Mononuclear cell (primary cell): ENCODE results near the gene HECTD1. TPM values are rescaled to one million over a fixed set of nuclear protein-coding genes. Genes with fewer than 3 reads are reported as not detected.
"Not testable (repeated sequence)": the region's sequence is repeated elsewhere in the genome, so short reads cannot be mapped to it uniquely, and the experiment has no call there.

Experiments used
- H3K27me3 ChIP-seq: 2 replicates; pipeline ENCODE4 v1.6.0; 2011; ENCODE audit warnings: low read length, control low read depth; ENCODE audit not compliant: insufficient read depth
- H3K4me1 ChIP-seq: 2 replicates; pipeline ENCODE4 v1.5.1; 2011; ENCODE audit warnings: mild to moderate bottlenecking, low read length, control low read depth; ENCODE audit not compliant: insufficient read depth
- H3K4me3 ChIP-seq: 2 replicates; pipeline ENCODE4 v1.5.1; 2011; ENCODE audit warnings: mild to moderate bottlenecking, low read length, moderate library complexity
- H3K9me3 ChIP-seq: 2 replicates; pipeline ENCODE4 v1.5.1; 2011; ENCODE audit warnings: low read depth, mild to moderate bottlenecking, control low read depth, low read length
- total RNA-seq: library from RNA; depleted of rRNA; stranded (reverse); fragments of >200 nt; gene quantifications from one replicate; pipeline ENCODE4 v1.2.3, GENCODE V29; 2012

HECTD1 gene
- total RNA-seq, 1 donor: 236 TPM

DNA sequence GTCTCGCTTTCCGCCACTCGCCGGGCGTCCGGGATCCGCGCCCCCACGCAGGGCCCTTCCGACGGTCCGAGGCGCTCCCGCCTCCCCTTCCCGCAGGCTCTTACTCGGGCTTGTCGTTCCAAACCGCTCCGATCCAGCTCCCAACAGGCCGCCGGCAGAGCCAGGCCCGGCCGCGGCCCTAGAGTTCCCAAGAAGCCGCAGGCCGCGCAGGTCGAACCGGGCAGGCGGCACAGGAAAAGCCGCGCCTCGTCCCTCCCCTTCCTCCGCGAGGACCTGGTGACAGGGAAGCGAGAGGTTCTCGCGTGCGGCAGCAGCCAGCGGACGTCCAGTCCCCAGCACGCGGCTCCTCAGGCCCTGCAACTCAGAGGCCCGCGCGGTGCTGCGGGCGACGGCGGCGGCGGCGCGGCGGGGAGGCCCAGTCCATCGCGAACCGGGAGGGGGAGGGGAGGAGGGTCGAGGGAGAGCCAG is 272 bp downstream of the HECTD1 start:
- peak overlapping the region; percentile 88 for H3K4me3 ChIP-seq
- no peaks in the 10 kb centered on the region for H3K9me3 ChIP-seq
- H3K4me1 ChIP-seq: peaks cover 32% of the 10 kb centered on the region
- no peaks in the 10 kb centered on the region for H3K27me3 ChIP-seq

DNA sequence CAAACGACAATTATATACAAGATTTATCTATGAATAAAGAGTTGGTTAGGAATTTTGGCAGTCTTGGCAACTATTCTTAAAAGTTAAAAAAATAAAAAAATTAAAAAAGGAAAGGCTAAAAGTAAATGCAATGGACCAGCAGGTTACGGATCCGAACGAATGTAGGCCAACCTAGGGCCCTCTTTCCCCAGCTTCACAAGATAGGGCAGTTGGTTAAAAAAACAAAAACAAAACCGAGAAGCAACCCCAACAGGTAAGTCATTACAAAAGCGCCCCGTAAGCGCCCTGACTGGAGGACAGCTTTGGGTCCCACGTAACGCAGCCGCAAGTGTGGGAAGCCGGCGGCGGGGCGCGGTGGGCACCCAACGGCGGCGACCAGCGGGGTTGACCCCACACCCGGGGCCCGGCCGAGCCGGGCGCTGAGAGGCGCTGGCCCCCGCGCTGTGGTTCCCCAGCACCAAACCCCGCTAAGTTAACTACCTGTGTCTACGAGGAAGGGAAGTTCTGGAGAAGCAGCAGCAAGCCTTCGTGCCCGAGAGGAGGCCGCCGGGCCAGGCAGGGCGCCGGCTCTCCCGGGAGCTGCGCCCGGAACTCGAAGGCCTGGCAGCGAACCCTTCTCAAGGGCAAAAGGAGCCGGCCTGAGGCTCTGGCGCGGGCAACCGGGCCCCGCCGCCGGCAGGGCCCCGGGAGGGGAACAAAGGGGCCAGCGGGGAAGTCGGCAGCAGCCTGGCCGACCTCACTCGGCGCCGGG is 882 bp downstream of the HECTD1 start:
- H3K9me3 ChIP-seq: no peaks in the 10 kb centered on the region
- H3K4me1 ChIP-seq: peaks cover 32% of the 10 kb centered on the region
- H3K27me3 ChIP-seq: no peaks in the 10 kb centered on the region
- H3K4me3 ChIP-seq: peak overlapping the region; percentile 88

DNA sequence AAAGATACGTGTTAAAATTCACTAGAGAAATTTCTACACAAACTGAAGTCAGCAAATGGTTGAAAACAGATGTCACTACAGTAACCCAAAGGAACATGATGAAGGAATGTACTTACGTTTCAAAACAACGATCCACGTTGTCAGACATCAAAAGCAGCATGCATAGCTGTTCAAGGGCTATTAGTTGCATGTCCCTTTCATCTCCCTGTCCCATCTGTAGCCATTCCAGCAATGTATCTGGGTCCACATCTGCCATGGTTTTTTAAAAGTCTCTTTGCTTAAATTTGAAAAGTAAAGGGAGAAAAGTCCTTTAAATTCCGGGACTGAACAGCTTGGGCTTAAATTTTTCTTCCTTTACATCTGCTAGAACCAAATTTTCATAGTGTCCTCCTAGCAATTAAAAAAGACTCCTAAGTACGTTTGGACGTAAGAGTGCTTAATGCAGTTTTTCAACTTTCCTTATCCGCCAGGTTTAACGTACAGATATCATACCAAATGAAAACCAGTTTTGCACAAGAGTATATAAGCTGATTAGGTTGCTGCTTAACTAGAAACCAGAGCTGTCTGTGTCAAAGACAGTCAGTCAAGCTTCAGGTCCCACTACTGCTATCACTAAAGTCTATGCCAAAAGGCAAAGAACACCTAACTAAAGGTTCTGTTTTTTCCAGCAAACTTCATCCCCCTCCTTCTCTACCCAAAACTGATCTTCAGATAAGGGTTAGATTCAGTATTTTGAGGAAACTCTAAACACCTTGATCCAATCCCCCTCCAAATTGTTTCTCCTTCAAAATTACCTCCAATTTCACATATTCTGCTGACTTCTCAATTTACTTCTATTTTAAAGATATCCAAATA is 1.7 kb downstream of the HECTD1 start:
- Histone ChIP-seq H3K4me3 (peak overlapping the region; percentile 88), H3K9me3 (no peaks in the 10 kb centered on the region), H3K27me3 (no peaks in the 10 kb centered on the region), H3K4me1 (peaks cover 32% of the 10 kb centered on the region)

DNA sequence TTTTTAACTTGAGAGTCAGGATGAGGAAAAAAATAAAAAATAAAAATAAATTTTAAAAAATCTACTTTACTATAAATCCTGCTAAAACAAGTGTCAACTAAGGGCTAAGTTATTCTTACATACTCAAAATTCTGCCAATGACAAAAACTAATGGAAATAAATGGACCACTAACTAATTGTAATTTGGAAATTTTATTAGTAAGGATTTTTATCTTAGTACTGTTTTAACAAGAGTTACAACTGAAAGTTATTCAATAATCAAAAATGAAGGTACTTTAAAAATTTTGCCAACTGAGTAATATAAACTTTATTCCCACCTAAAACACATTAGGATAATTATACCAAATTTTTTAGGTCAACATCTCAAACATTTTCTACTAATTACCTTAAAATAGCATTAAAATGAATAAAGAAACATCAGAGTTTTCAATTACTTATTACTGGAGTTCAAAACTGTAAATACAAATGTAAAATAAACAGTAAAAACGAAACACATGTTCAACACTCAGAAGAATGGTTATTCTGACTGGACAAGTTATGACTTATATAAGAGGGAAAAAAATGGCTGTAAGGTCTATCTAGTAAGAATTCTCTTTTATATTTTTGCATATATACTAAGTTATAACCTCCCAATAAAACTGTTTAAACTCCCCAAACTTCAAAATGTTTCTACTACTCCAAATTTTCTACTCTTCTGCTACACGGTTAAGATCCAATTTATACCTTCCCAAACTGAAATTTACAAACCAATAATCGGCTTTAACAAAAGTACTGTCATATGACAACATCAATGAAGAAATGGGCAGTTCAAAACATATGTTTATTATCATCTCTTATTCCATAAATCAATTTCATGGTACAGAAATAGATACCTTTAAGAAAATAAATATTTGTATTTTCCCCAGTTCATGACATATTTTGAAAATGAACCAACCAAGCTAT is 2.7 kb downstream of the HECTD1 start:
- no peak overlapping the region for H3K4me3 ChIP-seq
- H3K9me3 ChIP-seq: no peaks in the 10 kb centered on the region
- H3K4me1 ChIP-seq: peaks cover 38% of the 10 kb centered on the region
- H3K27me3 ChIP-seq: no peaks in the 10 kb centered on the region

DNA sequence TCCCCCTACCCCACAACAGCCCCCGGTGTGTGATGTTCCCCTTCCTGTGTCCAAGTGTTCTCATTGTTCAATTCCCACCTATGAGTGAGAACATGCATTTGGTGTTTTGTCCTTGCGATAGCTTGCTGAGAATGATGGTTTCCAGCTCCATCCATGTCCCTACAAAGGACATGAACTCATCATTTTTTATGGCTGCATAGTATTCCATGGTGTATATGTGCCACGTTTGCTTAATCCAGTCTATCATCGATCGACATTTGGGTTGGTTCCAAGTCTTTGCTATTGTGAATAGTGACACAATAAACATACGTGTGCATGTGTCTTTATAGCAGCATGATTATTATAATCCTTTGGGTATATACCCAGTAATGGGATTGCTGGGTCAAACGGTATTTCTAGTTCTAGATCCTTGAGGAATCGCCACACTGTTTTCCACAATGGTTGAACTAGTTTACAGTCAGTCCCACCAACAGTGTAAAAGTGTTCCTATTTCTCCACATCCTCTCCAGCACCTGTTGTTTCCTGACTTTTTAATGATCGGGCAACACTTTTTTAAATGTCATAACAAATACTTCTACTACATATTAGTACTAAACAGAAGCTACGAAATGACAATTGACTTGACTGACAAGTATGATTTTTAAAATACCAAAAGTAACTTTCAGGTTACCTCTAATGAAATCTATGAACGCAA is 3.5 kb downstream of the HECTD1 start:
- not testable (repeated sequence) for H3K9me3 ChIP-seq, H3K27me3 ChIP-seq, H3K4me3 ChIP-seq
- H3K4me1 ChIP-seq: peaks cover 37% of the 10 kb centered on the region

DNA sequence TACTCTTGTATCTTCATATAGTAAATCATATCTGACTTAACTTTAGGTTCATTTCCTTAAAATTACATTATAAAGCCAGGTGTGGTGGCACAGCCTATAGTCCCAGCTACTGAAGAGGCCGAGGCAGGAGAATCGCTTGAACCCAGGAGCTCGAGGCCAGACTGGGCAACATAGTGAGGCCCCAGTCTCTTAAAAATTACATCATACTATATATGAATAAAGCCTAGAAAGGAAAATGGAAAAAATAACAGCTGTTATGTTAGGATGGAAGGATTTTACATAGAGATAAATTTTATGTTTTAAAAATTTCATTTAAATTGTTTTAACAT is 4.2 kb downstream of the HECTD1 start:
- Histone ChIP-seq H3K9me3 (no peaks in the 10 kb centered on the region), H3K27me3 (no peaks in the 10 kb centered on the region), H3K4me3 (no peak overlapping the region), H3K4me1 (peaks cover 30% of the 10 kb centered on the region)

DNA sequence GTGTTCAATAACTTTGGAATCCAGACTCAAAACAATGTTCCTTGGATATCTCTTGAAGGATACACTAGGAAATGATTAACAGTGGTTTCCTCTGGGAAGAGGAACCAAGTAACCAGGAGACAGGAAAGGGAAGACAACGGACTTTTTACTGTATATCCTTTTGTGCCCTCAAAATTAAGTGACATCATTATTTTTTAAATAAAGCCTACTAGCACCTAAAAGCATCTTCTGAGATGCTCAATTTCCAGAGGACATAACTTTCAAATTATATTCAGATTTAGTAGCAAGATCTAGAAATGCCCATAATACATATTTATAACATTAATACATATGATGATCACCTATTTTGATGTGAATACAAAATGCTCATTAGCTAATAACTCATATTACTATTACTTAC is 6.5 kb downstream of the HECTD1 start:
- peaks cover 38% of the 10 kb centered on the region for H3K4me1 ChIP-seq
- H3K9me3 ChIP-seq: no peaks in the 10 kb centered on the region
- H3K27me3 ChIP-seq: no peaks in the 10 kb centered on the region
- no peak overlapping the region for H3K4me3 ChIP-seq

DNA sequence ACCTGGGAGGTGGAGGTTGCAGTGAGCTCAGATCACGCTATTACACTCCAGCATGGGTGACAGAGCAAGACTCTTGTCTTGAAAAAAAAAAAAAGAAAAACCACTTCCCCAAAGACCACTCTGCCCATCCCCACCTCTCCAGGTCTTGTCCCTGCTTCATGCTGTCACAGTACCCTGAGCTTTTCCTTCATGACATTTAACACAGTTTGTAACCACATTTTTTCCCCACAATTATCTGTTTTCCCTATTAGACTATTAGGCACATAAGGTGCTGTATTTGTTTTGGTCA is 6.9 kb downstream of the HECTD1 start:
- H3K9me3 ChIP-seq: no peaks in the 10 kb centered on the region
- peaks cover 37% of the 10 kb centered on the region for H3K4me1 ChIP-seq
- no peak overlapping the region for H3K4me3 ChIP-seq
- no peaks in the 10 kb centered on the region for H3K27me3 ChIP-seq

DNA sequence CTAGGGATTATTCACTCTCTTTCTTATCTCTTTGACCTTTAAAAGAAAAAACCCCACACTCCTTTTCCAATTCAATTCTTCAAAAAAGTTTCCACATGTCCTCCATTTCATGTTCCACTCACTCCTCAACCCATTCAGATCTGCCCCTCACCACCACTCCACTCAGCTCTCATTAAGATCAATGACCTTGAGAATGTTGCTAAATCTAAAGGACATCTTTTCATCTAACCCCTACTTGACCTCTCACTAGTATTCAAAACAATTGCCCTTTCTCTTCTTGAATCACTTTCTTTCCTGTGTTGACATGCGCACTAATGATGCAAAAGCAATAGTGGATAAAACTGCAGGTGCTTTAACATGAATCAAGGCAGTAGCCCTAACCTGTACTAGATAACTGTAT is 9.9 kb downstream of the HECTD1 start:
- no peaks in the 10 kb centered on the region for H3K9me3 ChIP-seq
- no peak overlapping the region for H3K4me3 ChIP-seq
- no peaks in the 10 kb centered on the region for H3K27me3 ChIP-seq
- peaks cover 36% of the 10 kb centered on the region for H3K4me1 ChIP-seq

DNA sequence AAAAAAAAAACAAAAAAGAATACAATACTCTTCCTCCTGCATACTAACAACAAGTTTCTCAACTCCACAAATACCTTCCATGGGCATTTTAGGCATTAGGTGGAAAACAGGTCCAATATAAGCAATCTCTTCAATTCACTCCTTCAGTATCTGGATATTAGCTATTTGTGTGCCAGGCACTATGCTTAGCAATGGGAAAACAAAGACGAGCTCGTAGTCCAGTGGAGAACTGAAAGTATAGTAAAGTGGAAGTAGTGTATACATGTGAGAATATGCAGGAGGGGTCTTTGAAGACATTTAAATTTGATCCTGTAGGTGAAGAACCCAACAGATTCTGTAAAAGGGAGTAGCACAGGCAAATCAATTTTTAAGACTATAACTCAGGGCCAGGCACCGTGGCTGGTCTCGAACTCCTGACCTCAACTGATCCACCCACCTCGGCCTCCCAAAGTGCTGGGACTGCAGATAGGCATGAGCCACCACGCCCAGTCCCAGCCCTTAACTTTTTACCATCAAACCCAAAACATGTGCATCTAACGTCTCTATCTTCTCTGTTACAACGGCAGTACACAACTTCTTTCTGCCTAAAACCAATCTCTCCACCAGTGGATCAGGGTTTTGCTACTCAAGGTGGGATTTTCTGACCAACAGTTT is 10.6 kb downstream of the HECTD1 start:
- Histone ChIP-seq H3K4me3 (no peak overlapping the region), H3K27me3 (no peaks in the 10 kb centered on the region), H3K4me1 (peaks cover 36% of the 10 kb centered on the region), H3K9me3 (no peaks in the 10 kb centered on the region)

DNA sequence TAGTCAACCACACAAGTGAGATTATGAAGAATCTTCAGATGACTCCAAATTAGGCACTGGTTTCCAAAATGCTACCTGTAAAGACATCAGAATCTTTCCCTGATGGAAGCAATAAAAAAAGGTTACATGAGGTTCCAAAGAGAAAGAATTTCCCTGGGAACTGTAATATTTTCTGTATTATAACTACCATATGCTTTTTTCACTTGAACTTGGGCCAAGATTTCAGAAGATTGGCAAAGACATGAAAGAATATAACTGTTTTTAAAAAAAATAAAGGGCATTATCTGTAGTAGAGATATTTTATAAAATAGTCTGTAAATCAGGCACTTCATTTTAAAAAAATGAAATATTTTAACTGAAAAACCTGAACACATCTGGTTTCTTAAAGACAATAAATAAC is 12.9 kb downstream of the HECTD1 start:
- Histone ChIP-seq H3K4me1 (peaks cover 25% of the 10 kb centered on the region), H3K4me3 (no peak overlapping the region)

DNA sequence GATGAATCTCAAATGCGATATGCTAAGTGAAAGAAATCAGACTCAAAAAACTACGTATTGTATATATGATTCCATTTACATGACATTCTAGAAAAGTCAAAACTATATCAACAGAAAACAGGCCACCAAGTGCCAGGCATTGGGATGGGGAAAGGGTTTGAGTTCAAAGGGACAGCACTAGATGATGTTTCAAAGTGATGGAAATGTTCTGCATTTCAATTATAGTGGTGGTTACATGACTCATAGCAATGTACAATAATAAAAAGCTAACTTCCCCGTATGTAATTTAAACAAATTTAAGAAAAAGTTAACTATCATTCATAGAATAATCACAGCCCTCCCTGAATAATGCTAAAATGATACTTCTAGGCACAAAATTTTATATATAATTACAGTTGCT is 13.5 kb downstream of the HECTD1 start:
- H3K4me1 ChIP-seq: peaks cover 21% of the 10 kb centered on the region
- no peaks in the 10 kb centered on the region for H3K9me3 ChIP-seq
- no peak overlapping the region for H3K4me3 ChIP-seq
- H3K27me3 ChIP-seq: no peaks in the 10 kb centered on the region

More for the DNA sequence above, 12.9 kb downstream of the HECTD1 start:
- H3K9me3 ChIP-seq: no peaks in the 10 kb centered on the region
- no peaks in the 10 kb centered on the region for H3K27me3 ChIP-seq

DNA sequence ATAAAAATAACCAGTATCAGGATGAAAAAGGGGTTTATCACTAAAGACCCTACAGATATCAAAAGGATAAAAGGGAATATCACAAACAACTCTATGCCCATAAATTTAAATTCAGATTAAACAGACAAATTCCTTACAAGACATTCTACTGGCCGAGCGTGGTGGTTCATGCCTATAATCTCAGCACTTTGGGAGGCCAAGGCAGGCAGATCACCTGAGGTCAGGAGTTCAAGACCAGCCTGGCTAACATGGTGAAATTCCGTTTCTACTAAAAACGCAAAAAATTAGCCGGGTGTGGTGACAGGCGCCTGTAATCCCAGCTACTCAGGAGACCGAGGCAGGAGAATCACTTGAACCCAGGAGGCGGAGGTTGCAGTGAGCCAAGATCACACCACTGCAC is 15.0 kb downstream of the HECTD1 start:
- not testable (repeated sequence) for H3K4me3 ChIP-seq, H3K27me3 ChIP-seq, H3K9me3 ChIP-seq
- H3K4me1 ChIP-seq: peaks cover 21% of the 10 kb centered on the region

DNA sequence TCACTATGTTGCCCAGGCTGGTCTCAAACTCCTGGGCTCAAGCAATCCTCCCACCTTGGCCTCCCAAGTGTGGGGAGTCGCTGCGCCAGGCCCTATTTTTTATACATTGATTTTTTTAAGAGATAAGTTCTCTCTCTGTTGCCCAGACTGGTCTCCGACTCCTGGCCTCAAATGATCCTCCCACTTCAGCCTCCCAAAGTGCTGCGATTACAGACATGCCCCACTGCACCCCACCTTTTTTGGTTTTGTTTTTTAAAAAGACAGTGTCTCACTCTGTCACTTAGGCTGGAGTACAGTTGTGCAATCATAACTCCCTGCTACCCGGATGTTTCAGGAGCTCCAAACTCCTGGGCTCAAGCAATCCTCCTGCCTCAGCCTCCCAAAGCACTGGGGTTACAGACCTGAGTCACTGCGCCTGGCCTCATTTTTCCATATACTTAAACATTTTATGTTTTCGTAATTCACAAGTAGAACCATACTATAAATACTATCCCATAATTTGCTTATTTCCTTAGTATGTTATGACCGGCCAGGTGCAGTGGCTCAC is 16.8 kb downstream of the HECTD1 start:
- H3K27me3 ChIP-seq: no peaks in the 10 kb centered on the region
- H3K4me1 ChIP-seq: peaks cover 5% of the 10 kb centered on the region
- H3K9me3 ChIP-seq: no peaks in the 10 kb centered on the region
- H3K4me3 ChIP-seq: no peak overlapping the region
